ENCODE data around the gene AKT1S1. TPM values are rescaled to one million over a fixed set of nuclear protein-coding genes. Genes with fewer than 3 reads are reported as not detected.

Gene AKT1S1
- 27.6 and 37.5 TPM in 2 replicates for total RNA-seq

DNA sequence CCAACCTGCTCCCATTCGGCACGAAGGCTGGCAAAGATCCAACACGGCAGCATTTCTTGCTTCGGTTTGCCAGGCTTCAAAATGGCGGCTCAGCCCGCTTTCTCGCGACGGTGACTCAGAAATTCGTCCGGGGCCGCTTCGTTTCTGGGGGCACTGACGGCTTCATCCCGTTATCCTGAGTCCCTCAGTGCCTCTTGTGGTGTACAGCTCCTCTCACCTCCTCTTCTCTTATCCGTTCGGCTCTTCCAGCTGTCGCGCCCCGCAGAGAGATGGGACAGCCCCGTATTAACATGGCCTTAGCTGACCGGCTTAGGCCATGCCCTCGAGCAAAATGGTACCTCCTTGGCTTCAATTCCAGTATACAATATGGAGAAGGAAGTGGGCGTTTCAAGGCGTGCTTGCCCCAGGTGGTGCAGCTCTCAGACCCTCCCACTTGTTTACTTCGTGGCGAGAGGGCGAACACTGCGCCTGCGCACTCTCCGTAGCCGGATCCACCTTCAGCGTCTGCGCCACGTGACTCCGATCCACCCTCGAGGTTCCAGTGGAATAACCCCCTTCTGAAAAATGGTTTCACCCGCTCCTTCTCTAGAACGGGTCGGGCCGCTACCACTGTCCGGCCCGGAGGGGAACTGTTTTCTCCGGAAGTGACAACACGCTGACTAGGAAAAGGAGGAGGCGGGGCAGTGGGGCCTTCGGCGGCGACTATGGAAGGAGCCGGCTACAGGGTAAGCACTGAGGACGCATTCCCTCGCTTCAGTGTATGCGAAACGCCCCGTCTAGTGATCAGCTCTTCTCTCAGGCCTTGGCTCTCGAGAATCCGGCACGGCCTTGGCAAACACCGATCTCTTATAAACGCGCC lies at the start of gene AKT1S1, which contains the start of gene TBC1D17:
AKT1S1 (minus strand) TSS at position 336 of the 859 bp plus-strand sequence. CDS start 4,060 bp downstream, outside the sequence.
TBC1D17 (plus strand) TSS at position 683 of the 859 bp plus-strand sequence; CDS start at position 705, 22 bp downstream.

DNA sequence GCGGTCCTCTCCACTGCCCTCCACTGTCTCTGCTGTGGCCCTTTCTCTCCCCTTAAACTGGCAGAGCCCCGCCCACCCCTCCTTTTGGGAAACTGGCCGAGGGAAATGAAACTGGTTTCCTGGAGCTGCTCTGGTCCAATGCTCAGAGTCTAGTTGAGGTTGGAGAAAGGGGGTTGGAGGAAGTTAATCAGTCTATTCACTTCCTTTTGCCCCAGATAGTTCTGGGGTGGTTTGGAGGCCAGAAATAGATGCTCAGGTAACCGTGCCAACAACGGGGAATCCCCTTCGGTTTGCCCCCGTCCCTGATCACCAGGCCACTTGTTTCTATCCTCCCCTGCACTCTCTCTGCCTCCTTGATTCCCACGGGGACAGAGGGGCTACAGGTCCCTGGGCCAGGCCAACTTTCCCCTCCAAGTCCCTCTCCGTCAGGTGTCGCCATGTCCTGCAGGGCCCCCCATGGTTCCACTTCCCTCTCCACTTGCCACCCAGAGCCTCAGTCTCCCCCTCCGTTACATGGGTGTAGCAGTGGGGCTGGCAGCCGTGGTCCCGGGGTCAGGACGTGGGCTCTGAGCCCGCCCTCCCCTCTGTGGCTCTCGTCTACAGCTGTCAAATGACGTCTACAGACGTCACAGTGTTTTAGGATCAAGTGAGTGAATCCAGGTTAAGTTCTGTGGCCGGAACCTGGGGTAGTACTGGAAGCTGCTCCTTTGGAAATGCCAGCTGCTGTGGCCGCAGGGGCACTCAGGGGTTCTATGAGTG lies 19.9 kb upstream of the AKT1S1 start, which contains the start of gene IL4I1:
IL4I1 (minus strand) TSS at position 25 of the 759 bp plus-strand sequence. CDS start 727 bp downstream, outside the sequence.

DNA sequence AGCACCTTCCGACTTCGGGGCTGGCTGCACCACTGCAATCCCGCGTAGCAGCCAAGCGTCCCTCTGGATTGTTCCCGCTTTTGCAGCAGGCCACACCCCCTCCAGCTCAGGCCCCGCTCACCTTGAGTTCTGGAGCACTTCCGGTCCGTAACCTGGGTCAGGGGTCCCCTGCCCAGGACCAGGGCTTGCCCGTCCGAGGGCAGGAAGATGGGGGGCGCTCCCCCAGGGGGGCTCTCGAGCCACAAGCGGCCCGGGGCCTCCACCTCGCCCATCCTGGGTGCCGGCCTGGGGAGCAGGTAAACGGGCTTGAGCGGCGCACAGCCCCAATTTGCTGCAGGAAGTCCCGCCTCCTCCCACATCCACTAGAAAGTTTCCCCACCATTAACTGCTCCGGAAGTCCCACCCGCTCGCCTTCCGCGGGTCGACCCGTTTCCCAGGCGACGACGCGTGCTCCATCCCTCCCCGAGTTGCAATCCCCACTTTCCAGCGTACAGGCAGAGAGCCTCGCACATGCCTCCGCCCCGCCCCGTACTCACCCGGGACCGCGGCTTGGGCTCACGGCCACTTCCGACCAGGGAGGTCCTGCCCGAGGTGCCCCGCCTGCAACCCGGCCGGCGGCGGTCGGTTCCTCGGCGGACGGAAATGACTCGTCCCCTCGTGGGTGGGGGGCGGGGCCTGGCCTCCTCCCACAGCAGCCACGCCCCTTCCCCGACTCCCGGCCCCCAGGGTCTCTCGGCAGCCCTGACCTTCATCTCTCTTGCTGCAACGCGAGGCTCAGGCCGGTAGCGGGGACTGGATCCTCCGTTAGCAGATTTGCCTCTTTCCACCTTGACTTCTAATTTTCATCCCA lies 10.0 kb downstream of the AKT1S1 start, which contains the start of gene PNKP:
PNKP (minus strand) TSS at position 644 of the 850 bp plus-strand sequence; CDS start at position 272, 372 bp downstream.

DNA sequence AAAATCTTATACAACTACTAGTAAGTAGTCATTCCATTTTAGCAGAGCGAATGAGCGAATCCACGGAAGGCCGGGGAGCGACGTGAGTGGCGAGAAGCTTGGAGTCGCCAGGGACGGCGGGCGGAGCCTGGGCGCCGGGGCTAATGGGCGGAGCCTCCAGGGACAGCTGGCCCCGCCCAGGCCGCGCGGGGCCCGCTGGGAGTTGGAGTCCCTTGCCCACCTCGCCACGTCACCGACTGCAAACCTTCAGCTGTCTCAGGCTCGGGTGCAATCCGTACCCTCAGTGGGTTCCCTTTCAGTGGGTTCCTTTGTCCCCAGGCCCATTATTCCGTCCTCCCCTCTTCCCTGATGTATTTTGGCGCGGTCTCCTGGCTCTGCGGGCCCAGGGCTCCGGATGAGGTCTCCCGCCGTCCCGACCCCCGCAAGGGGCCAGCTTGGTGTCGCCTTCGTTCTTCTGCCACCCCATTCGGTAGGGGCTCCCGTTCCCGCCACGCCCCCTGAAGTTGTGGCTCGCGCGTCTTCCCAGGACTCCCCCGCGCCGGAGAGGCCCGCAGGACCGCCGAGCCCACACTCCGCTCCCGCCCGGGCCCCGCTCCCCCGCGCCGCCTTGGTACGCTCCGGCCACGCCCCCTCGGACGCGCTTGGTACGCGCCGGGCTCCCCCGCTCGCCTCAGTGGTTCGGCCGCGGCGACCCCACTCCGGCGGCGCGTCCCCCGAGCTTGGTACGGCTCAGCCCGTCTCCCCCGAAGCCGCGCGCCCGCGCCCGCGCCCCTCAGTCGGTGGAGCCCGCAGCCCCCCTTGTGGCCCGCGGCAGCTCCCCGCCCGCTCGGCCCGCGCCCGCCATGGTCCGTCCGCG lies 26.4 kb downstream of the AKT1S1 start, which contains the start of gene PTOV1:
PTOV1 (plus strand) TSS at position 673 of the 856 bp plus-strand sequence.

Other genes starting within 250 kb of the AKT1S1 start
- gene RRAS, start 237.2 kb downstream of the AKT1S1 start, total RNA-seq, result 111 and 138 TPM in 2 replicates
- gene SCAF1, start 235.1 kb downstream of the AKT1S1 start, total RNA-seq, result 22.9 and 30.3 TPM in 2 replicates
- 61.7 and 64.0 TPM in 2 replicates for gene IRF3, start 211.5 kb downstream of the AKT1S1 start, total RNA-seq
- gene BCL2L12, start 211.4 kb downstream of the AKT1S1 start, total RNA-seq, result 25.7 and 36.3 TPM in 2 replicates
- 423 and 449 TPM in 2 replicates for gene PRMT1, start 200.1 kb downstream of the AKT1S1 start, total RNA-seq
- gene ADM5, start 187.8 kb downstream of the AKT1S1 start, total RNA-seq, result 0.86 and 2.3 TPM in 2 replicates
- gene CPT1C, start 186.2 kb downstream of the AKT1S1 start, total RNA-seq, result 35.7 and 43.8 TPM in 2 replicates
- gene TSKS, start 114.0 kb downstream of the AKT1S1 start, total RNA-seq, result 0.18 and 0.58 TPM in 2 replicates
- 163 and 186 TPM in 2 replicates for gene AP2A1, start 110.4 kb downstream of the AKT1S1 start, total RNA-seq
- 24.1 and 28.8 TPM in 2 replicates for gene FUZ, start 64.1 kb downstream of the AKT1S1 start, total RNA-seq
- 26.2 and 27.3 TPM in 2 replicates for gene MED25, start 59.1 kb downstream of the AKT1S1 start, total RNA-seq
- gene PTOV1, start 26.2 kb downstream of the AKT1S1 start, total RNA-seq, result 67.3 and 98.9 TPM in 2 replicates
- gene PNKP, start 9.8 kb downstream of the AKT1S1 start, total RNA-seq, result 52.5 and 76.4 TPM in 2 replicates
- 26.2 and 48.1 TPM in 2 replicates for gene TBC1D17, start 347 bp upstream of the AKT1S1 start, total RNA-seq
- gene IL4I1, start 19.5 kb upstream of the AKT1S1 start, total RNA-seq, result not detected in 2 replicates
- 14.0 and 20.2 TPM in 2 replicates for gene ATF5, start 51.9 kb upstream of the AKT1S1 start, total RNA-seq
- gene NUP62, start 52.1 kb upstream of the AKT1S1 start, total RNA-seq, result 28.8 and 33.1 TPM in 2 replicates
- gene SIGLEC11, start 83.8 kb upstream of the AKT1S1 start, total RNA-seq, result not detected in 2 replicates
- gene VRK3, start 148.0 kb upstream of the AKT1S1 start, total RNA-seq, result 36.3 and 38.1 TPM in 2 replicates
- gene ZNF473, start 148.7 kb upstream of the AKT1S1 start, total RNA-seq, result 3.7 TPM in 2 replicates